CD4-positive, alpha-beta memory T cell (primary cell): Measurements from ENCODE around the gene PLA2G2D. TPM values are rescaled to one million over a fixed set of nuclear protein-coding genes. Genes with fewer than 3 reads are reported as not detected.

Experiments used
- polyA plus RNA-seq, 2 donors: library from polyadenylated mRNA; unstranded; fragments of 300-500 nt; fragmentation: Illumina TruSeq; gene quantifications; one replicate each; pipeline ENCODE4 v1.2.3, GENCODE V29; 2021
- total RNA-seq, 2 experiments: library from RNA; stranded (reverse); gene quantifications; one replicate each; pipeline ENCODE4 v1.2.3, GENCODE V29; 2021

PLA2G2D gene
- total and polyA plus RNA-seq, 4 experiments from 2014 or later: 0.29 TPM; not detected in 3

Other genes with a start within 250 kb of the PLA2G2D start
- 10 to 100 TPM; 18.4 to 18.7 TPM for gene OTUD3, start 237.1 kb downstream of the PLA2G2D start, total RNA-seq
- gene OTUD3, start 237.1 kb downstream of the PLA2G2D start, polyA plus RNA-seq: 1 to 10 TPM; 1.8 to 3.1 TPM
- gene PLA2G2E, start 195.9 kb downstream of the PLA2G2D start, total RNA-seq: not detected
- not detected for gene PLA2G2E, start 195.9 kb downstream of the PLA2G2D start, polyA plus RNA-seq
- gene PLA2G2A, start 139.9 kb downstream of the PLA2G2D start, total RNA-seq: not detected
- gene PLA2G2A, start 139.9 kb downstream of the PLA2G2D start, polyA plus RNA-seq: not detected
- gene PLA2G5, start 49.3 kb downstream of the PLA2G2D start, total RNA-seq: not detected
- not detected for gene PLA2G5, start 49.3 kb downstream of the PLA2G2D start, polyA plus RNA-seq
- not detected for gene PLA2G2F, start 19.8 kb upstream of the PLA2G2D start, total RNA-seq
- gene PLA2G2F, start 19.8 kb upstream of the PLA2G2D start, polyA plus RNA-seq: not detected
- under 1 TPM; 0.06 to 0.08 TPM for gene UBXN10, start 66.6 kb upstream of the PLA2G2D start, total RNA-seq
- under 1 TPM; 0.69 to 0.78 TPM for gene UBXN10, start 66.6 kb upstream of the PLA2G2D start, polyA plus RNA-seq
- not detected for gene PLA2G2C, start 67.0 kb upstream of the PLA2G2D start, total RNA-seq
- not detected for gene PLA2G2C, start 67.0 kb upstream of the PLA2G2D start, polyA plus RNA-seq
- under 1 TPM in 1 of 2 experiments, not detected in 1; 0.17 TPM for gene VWA5B1, start 171.3 kb upstream of the PLA2G2D start, total RNA-seq
- under 1 TPM in 1 of 2 donors, not detected in 1; 0.11 TPM for gene VWA5B1, start 171.3 kb upstream of the PLA2G2D start, polyA plus RNA-seq